WTC11 (cell line): Measurements from ENCODE around the gene AVPR2.

ENCODE experiments used
- CTCF ChIP-seq: fragments of 200-600 bp; IDR thresholded peaks from 2 replicates; pipeline ENCODE4 v1.8.0; 2022; ENCODE audit warnings: antibody characterized with exemption
- ESRRA ChIP-seq: sonication (generic); formaldehyde crosslinking; IDR thresholded peaks from 2 replicates; pipeline ENCODE4 v1.8.1; 2022; ENCODE audit warnings: mild to moderate bottlenecking, missing genetic modification reagents, borderline replicate concordance
- FOXP1 ChIP-seq: sonication (generic); formaldehyde crosslinking; IDR thresholded peaks from 2 replicates; pipeline ENCODE4 v1.8.0; 2022; ENCODE audit warnings: missing genetic modification reagents, mild to moderate bottlenecking, moderate library complexity, borderline replicate concordance
- IRF2 ChIP-seq: sonication (generic); formaldehyde crosslinking; IDR thresholded peaks from 2 replicates; pipeline ENCODE4 v1.8.0; 2022; ENCODE audit warnings: low read depth, missing genetic modification reagents, borderline replicate concordance
- MAX ChIP-seq: sonication (generic); formaldehyde crosslinking; IDR thresholded peaks from 2 replicates; pipeline ENCODE4 v1.8.0; 2022; ENCODE audit warnings: mild to moderate bottlenecking, missing genetic modification reagents
- NFE2L1 ChIP-seq: sonication (generic); formaldehyde crosslinking; IDR thresholded peaks from 2 replicates; pipeline ENCODE4 v1.8.1; 2023; ENCODE audit warnings: missing genetic modification reagents
- NFYB ChIP-seq: sonication (generic); formaldehyde crosslinking; conservative IDR thresholded peaks from 2 replicates; pipeline ENCODE4 v1.8.0; 2022; ENCODE audit warnings: low read depth, missing genetic modification reagents
- TCF7 ChIP-seq: sonication (generic); formaldehyde crosslinking; IDR thresholded peaks from 2 replicates; pipeline ENCODE4 v1.8.0; 2022; ENCODE audit warnings: mild to moderate bottlenecking, low read depth, missing genetic modification reagents, moderate library complexity
- TEAD4 ChIP-seq: sonication (generic); formaldehyde crosslinking; IDR thresholded peaks from 2 replicates; pipeline ENCODE4 v1.8.0; 2022; ENCODE audit warnings: mild to moderate bottlenecking, missing genetic modification reagents

GRCh38 chrX:153877571-153878261 lies 26.8 kb upstream of the AVPR2 start:
- TF ChIP-seq TEAD4 (CRISPR knock-in tag) (no peak), TCF7 (CRISPR knock-in tag) (no peak), MAX (CRISPR knock-in tag) (no peak), ESRRA (CRISPR knock-in tag) (no peak), CTCF (no peak), NFYB (CRISPR knock-in tag) (no peak), IRF2 (CRISPR knock-in tag) (no peak), NFE2L1 (no peak), FOXP1 (CRISPR knock-in tag) (no peak)
